Measurements from ENCODE around the gene SCNM1.

Gene SCNM1, protein sequence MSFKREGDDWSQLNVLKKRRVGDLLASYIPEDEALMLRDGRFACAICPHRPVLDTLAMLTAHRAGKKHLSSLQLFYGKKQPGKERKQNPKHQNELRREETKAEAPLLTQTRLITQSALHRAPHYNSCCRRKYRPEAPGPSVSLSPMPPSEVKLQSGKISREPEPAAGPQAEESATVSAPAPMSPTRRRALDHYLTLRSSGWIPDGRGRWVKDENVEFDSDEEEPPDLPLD

DNA sequence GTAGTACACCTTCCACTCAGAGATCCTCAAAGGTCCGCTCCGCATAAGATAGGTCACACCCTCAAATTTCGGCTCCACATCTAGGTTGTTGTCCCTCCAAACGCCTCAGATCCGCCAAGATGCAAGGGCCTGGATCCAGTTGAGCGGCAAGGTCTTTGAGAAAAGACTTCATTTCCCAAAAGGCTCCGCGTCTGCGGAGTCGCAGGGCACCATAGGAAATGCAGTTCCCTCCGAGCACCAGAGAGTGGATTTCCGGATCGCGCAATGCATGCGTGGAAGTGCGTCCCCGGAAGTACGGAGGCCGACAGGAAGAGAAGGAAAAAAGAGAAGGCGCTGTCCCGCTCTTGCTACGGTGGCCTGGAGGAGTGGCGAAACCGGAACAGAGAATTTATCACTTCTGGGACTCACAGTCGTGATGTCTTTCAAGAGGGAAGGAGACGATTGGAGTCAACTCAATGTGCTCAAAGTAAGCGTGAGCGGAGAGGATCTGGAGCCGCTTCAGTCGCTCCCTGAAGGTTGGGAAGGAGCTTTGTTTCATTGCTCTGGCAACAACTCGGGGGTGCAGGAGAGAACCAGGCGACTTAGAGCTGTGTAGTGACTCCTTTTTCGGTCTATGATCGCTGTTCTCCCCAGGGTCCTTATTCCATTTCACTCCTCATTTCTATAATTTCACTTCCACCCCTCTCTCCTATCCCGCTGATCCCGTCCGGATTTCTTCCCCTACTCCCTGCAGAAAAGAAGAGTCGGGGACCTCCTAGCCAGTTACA lies at the start of gene SCNM1, which contains the start of gene LYSMD1:
SCNM1 (plus strand) TSS at position 407 of the 767 bp plus-strand sequence; CDS start at position 416, 9 bp downstream.
LYSMD1 (minus strand) TSS at position 165 of the 767 bp plus-strand sequence. CDS start 644 bp downstream, outside the sequence.
- DNase-seq: peak; percentile 99

DNA sequence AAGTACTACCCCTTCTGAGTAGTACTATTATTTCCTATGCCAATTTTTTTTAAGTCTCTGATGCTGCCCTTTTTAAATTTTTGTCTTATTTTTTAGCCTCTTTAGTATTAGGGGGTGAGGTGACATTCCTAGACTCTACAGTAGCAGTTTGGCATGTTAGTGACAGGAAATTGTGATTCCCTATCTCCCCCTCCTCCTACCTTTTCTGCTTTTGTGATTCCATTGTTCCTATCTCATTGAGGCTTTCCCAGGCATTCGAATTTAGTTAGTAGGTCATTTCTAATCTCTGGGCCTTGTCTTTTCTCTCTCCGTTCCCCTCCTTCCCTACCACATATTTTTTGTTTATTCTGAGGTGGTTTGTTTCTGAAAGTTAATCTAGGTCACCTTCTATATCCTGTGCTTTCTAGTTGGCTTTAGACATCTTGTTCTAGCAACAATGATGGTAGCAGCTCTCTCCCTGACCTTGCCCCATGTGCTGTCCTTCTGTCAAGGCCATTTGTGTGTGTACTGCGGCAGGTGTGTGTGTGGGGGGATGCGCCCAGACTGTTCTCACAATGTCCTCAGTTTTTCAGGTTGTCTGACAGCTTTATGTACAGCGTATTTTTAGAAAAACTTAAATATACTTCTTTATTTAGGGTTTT lies 41.1 kb upstream of the SCNM1 start:
- no peak for DNase-seq

DNA sequence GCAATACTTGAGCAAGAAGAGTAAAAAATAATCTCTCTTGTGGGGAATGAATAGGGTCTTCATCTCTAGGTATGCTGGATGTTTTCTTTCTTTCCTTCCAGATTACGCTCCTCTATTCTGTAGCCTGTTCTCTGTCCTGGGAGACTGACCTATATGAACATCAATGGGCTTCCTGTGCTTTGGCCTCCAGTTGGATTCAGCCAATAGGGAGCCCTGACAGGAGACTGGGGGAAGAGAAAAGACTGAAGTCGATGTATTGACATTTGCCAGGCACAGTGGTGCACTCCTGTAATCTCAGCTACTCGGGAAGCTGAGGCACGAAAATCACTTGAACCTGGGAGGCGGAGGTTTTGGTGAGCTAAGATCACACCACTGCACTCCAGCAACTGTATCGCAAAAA lies 37.1 kb upstream of the SCNM1 start:
- no peak for DNase-seq

DNA sequence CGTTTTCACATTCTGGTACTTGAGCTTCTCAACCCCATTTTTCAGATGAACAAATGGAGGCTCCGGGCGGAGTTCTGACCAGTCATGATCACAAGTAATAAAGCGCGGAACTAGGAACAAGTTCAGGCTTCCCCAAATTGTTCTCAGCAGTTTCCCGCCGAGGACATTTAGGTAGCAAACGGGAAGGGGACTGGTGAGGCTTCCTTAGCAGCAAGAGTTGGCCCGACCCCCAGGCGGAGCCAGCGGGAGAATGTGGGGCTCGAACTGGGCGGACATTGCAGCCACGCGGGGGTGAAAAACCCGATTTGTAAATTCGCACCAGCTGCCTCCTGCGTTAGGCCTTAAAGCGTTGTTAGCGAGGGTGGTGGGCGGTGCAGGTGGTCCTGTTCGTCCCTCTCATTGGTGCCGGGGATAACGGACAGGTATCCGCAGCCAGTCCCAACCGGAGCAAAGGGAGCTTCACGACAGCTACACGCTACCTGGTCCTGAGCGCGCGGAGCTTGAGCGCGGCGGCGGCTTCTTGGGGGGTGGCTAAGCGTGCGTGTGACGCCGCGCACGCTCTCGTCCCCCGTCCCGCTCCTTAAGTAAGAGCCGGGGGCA lies 34.9 kb upstream of the SCNM1 start:
- DNase-seq: peak; percentile 78

DNA sequence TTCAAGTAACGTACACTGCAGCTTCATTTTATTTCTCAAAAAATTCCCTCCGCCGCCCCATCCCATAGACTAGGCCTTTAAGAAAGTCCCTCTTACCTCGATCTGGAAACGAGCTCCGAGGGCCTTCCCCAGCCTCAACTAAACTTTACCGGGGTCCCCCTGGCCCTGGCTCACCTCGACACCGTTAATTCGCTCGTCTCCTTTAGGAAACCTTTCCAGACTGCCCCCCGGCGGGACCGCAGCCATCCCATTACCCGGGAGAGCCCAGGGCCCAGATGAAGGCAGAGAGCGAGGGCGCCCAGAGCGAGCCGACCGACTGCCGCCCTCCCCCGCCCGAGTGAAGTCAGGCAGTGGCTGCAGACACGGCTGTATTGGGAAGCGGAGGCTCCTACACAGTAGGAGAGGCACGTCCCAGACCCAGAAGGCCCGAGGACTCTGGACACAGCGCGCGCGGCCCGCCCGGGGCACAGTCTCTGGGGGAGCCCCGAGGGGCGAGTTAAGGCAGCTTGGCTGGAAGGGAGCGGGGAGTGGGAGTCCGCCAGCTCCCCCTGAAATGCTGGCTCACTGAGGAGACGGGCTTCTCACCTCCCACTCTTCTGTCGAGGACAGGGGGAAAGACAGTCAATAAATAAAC lies 34.1 kb upstream of the SCNM1 start:
- no peak for DNase-seq

DNA sequence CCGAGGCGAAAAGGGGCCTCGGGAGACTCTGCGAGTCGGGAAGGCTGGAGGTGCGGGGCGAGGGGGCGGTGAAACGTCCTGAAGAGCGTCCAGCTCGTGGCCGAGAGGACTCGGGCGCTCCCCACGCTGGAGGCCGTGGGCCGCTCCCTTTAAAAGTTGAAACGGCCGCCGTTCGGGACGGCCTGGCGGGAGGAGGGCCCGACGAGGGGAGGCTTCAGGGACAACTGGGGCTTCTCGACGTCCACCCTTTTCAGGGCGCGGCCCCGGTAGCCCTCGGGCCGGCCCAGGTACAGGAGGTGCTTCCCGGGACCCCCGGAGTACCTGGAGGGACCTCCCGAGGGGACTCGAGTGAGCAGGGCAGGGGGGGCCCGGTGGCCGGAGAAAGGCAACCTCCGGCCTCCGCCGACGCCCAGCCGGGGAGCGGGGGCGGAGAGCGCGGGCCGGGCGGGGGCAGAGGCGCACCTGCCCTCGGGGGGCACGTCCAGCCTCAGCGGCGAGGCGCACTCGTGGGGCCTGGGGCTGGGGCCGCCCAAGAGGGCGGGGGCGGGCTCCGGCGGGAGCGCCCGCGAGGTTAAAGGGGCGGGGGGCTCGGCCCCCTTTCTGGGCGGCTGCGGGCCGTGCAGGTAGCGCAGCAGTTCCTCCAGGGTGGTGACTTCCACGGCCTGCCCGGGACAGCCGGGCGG lies 33.5 kb upstream of the SCNM1 start:
- DNase-seq: no peak

DNA sequence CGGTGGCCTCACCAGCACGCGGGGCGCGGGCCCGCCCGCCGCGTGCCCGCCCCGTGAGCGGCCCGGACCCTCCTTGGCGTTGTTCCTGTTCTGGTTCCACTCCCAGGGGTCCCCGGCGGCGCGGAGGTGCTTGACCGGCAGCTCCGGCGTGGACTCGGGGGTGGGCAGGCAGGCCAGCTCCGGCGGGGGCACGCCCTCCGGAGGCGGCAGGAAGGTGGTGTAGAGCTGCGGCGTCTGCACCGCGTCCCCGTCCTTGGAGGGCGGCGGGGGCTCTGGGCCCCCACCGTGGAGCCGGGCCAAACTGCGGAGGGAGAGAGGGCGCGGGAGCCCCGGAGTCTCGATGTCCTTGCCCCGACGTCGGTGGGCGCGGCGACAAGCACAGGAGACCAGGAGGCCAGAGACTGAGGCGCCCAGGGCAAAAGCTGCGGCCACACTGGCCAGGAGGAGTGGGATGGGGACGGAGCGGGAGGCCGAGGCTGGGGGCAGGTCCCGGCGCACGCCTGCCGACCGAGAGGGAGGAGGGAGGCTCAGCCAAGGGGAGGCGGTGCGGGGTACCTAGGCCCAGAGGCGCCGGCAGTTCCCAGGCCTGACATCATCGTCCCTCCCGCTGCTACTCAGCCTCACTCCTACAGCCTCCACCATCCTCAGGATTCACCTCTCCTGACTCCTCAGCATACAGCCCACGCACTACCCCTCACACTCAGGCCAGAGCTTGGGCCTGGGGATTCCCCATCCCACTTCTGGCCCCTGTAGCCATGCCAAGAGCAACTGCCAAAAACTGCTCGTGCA lies 32.7 kb upstream of the SCNM1 start:
- DNase-seq: no peak

DNA sequence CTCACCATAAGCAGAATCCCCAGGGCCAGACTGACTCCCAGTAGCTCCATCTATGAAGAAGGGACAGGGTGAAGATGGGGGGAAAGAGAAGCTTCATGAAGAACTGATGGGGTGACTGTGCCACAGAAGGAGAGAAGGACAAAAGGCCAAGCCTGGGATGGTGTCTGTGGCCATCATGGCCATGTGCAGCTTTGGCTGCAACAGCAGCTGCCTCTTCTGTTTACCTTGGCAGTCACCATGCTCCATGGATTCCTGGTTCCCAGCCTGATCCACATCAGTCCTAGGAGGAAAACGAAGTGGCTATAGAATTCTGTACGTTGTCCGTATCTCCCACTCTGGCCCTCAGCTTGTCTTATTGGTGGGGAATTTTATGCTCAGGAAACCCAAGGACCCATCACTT lies 31.5 kb upstream of the SCNM1 start:
- no peak for DNase-seq

DNA sequence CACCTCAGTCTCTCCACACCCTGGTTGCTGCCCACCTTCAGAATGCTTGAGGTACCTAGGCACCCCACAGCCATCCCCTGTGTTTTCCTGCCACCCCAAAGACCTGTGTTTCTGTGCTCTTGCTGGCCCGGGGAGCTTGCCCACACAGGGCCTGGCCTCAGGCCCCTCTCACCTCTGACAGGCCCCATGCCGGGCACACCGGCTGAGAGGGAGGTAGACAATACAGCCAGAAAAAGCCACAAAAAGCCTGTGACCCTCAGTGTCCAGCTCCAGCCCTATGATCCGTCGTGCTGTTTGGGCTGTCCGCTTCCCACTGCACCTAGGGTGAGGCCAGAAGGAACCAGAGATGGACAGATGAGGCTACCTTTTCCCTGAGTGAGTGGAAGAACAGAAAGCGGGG lies 31.0 kb upstream of the SCNM1 start:
- no peak for DNase-seq

DNA sequence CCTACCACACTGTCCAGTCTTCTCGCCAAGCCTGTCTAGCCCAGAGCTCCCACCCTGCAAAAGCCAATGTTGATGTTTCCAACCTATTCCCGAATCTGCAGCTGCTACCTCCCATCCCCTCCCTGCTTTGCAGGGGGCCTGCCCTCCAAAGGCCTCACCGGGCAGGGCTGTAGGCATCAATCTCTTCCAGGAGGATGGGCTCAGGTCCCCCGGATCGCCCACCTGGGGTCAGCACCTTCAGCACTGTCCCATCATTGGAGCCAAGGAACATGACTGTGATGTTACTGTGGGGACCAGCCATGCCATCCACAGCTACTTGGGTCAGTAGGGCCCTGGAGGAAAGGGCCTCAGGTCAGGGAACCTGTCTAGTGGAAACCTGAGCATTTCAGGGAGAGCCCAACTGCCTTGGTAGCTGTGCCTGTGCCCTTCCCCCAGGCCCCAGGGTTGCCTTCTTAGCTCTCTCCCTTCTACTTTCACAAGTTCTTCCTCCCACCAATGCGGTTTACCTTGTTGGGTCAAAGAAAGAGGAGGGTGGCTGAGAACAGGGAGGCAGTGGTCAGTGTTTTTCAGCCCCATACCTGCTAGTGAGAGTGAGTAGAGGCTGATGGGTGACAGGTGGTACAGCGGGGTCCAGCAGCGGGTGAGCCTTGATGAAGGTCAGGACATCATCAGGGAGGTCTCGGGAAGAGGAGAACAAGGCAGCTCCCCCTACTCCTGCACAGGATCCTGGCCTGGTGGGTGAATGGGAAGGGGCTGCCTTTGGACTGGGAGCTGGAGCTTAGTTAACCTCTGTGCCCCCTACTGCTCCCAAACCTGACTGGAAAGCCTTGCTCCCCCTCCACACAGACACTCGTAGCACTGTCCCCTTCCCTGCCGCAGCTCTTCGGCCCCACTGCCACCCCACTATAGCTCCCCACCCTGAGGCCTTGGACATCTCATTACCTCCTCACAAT lies 30.2 kb upstream of the SCNM1 start:
- no peak for DNase-seq

DNA sequence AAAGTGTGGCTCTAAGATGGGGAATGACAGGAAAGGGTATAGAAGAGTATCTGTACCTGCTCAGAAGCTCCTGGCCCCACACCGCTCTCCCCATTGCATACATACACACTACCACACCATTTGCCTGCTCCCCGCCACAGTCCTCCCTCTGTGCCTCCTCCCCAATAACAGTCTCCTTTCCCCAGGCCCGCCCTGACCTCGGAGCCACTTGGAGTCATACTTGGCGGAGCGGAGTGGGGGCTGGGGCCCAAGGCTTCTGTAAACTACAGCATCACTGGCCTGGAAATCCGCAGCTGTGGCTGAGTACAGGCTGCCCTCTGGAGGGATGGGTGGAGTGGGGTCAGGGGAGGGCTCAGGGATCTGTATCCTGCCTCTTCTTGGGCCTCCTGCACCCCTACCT lies 28.2 kb upstream of the SCNM1 start:
- DNase-seq: no peak

DNA sequence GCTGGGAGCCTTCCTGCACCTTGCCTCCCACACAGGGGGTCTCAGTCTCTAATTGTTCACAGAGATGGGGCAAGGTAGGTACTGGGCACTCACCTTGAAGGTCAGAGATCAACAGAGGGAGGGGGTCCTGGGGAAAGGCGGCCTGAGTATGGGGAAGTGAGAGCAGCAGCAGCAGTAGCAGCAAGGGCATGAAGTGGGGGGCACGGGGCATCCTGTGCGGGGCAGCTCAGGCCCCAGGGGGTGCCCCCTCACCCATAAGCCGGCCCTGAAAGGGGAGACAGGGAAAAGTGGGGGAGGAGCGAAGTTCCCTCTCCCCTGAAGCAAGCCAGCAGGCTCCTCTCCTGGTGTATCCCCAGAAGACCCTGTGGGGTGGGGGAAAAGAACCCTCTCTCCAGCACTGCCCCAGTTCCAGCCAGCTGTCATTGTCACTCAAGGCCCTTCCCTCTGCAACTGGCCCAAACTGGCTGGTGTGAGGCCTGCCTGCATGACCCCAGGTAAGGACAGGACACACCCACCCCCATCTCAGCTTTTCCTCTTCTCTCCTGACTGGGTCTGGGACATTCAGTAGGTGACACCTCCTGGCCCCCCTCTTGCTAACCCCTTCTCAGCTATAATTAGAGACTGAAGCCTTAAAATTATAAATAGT lies 23.4 kb upstream of the SCNM1 start:
- no peak for DNase-seq

DNA sequence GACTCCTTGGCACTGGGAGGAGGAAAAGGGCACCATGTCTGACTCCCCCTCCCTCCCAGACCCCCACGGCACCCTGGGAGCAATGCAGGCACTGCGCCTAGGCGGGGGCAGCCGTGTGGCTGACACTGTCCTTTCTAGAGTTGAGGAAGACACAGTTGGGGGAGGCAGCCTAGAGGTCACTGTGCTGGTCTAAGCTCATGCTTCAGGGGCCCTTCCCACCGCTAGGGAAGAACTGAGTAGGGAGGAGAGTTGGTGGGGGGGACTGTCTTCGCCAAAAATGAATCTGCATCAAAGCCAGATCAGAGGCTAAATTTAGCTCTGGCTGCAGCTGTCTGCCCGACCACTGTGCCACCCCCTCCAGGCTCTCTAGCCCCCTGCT lies 22.9 kb upstream of the SCNM1 start:
- no peak for DNase-seq

DNA sequence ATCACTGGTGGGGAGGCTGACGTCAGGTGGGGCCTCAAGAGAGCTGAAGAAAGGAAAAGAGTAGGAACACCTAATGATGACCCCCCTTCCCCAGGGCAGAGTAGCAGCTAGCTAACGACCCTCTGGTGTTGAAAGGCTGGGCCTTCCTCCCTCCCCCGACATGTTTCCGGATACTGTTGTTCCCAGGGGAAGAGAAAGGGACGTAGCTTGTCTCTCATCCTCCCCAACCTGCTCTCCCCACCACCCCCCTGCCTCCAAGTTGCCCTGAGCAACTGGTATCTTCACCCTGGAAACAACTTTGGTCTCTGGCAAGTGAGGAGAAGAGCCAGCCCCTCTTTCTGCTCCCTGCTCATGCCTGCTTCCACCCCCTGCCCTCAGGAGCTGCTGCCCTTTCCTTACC lies 22.0 kb upstream of the SCNM1 start:
- no peak for DNase-seq

DNA sequence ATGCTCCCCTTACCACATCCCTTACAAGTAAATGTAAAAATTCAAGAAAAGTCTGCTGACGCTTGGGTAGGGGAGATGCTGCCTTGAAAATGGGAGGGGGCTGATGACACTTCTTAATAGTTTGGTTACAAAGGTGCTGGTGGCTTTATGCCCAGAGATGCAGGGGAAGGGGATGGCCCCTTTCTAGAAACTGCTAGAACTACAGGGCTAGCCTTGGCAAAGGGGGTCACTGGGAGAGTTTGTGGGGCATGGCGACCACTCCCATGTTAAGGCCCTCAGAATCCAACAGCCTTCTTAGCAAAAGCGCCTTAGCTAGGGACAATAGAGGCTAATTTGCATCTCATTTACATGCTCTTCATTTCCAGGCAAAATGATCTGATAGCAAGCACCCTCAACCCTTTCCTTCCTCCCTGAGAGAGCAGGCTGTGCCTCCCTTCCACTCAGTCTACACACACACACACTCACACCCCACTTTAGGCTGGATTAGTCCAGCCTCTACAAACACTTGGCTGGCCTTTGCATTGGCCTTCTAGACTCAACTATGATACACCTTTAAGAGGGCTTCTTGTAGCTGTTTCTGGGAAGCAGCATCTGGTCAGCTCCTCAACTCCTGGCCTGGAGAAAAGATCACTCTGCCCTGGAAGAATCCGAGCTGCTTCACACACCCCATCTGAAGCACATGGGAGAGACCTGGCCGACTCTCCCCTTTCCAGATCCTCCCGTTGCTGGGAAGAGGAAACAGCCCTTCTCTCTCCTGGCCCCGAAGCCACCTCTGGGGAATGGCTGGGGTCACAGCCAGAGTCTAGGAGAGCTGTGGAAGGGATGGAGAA lies 21.3 kb upstream of the SCNM1 start:
- DNase-seq: no peak

DNA sequence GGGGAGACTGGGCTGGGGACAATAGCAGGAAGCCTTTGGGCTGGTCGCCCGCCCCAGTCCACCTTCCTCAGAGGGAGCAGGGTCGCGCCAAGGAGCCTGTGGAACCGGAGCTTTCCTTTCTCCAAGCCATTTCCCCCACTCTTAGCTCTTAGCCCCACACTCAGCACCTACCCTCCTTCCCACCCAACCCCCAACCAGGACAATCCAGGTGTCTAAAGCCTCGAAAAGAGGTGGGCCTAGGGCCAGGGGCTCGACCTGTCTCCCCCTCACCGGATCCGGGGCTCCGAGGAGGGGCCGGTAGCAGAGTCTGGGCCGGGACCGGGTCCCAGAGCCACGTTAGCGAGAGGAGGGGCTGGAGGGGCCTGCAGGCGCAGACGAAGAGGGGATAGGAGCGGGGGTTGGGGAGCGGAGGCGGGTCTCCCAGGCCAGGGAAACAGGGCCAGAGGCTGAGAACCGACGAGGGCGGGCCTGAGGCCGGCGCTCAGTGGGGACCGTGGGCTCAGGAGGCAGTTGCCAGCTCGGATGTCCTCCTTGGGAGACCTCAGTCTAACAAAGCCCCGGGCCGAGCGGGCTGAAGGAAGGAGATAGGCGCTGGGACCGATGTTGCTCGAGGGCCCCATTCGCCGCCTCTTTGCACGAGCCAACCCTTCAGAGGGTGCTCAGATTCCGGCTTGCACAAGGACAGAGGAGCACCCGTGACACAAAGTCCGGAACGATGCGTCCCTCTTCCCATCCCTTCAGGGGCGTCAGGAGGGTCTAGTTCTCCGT lies 20.5 kb upstream of the SCNM1 start:
- DNase-seq: peak; percentile 21

DNA sequence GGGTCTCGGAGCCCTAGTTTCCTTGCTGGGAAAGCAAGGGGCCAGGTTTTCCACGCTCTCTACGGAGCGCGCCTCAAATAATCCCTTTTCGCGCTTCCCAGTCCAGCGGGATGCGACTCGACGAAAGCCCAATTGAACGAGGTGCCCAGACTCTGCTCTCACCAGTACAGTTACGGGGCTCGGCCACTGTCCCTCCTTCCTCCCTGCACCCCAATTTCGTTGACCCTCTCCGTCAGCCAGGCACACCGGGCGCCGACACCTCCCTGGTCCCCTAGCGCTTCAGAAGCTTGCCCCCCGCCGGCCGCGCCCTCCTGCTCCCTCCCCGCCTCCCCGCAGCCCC lies 19.9 kb upstream of the SCNM1 start:
- DNase-seq: peak; percentile 18

DNA sequence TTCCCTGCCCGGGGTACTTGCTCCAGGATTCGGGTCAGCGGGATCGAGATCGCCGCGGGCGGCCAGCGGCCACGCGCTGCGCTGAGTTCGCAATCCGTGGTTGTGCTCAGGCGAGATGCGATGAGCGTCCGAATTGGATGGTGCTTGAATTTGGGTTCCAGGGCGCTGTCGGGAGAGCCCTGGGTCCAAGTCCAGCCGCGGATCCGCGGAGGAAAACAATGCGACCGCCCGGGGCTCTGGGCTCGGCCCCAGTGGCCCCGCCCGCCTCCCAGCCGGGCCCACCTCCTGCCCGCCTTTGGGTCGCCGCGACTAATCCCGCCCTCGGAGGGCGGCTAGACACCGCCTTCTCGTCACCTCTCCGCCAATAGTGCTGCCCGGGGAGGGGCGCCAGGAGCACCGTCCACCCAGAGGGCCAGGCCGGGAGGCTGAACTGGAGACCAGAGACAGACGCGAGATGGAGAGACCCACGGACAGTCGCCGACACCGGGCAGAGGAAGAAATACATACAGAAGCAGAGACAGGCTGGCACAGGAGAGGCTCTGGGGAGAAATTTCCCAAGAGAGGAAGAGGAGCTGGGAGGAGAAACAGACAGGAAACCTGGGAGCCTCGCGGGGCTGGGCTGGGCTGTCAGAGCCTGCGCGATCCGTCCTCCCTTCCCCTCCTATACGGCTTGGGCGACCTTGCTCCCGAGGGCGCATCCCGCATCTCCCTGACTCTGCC lies 19.4 kb upstream of the SCNM1 start, which contains the start of gene SEMA6C:
SEMA6C (minus strand) TSS at position 220 of the 720 bp plus-strand sequence. CDS start 4,010 bp downstream, outside the sequence.
- peak; percentile 93 for DNase-seq
